GM12878 (cell line): ENCODE results near the gene MYBPC1. TPM values are rescaled to one million over a fixed set of nuclear protein-coding genes. Genes with fewer than 3 reads are reported as not detected.

Experiments used
- ATAC-seq: fragments of 200-7000 bp; cut with Tn5 transposase; 3 replicates; pipeline ENCODE4 v1.9.1; 2020; ENCODE audit warnings: mild to moderate bottlenecking, moderate library complexity
- BruUV-seq: library from RNA; stranded (reverse); fragments of 400-500 nt; replicated peaks from 2 replicates; lab custom pipeline; 2021; lab: Mats Ljungman, UMichigan
- CTCF ChIA-PET: fragments of 300-600 bp; sonication (Branson Sonifier 250); formaldehyde crosslinking; extraction: SDS; loops from one replicate; lab custom pipeline; 2021; ENCODE audit warnings: inconsistent platforms; lab: Yijun Ruan, JAX
- POLR2A ChIA-PET: fragments of 350-600 bp; formaldehyde crosslinking; extraction: SDS; loops from one replicate; lab custom pipeline; 2021; ENCODE audit warnings: inconsistent platforms; lab: Charles Lee
- RAD21 ChIA-PET: fragments of 300-600 bp; sonication (Branson Sonifier 250); formaldehyde crosslinking; loops from one replicate; lab custom pipeline; 2023; ENCODE audit warnings: antibody characterized with exemption; ENCODE audit not compliant: unreplicated experiment; lab: Charles Lee
- SMC1A ChIA-PET: fragments of 300-600 bp; sonication (Branson Sonifier 250); formaldehyde crosslinking; loops from one replicate; lab custom pipeline; 2023; ENCODE audit not compliant: unreplicated experiment, uncharacterized antibody; lab: Charles Lee
- DNase-seq: peaks from one replicate; pipeline ENCODE4 v3.0.0-alpha.2; 2011; ENCODE audit warnings: low read depth, low spot score
- FAIRE-seq: peaks from 3 replicates; lab custom pipeline; 2011; peaks lifted over from hg19 to GRCh38; lab: Jason Lieb, UNC
- H2AFZ ChIP-seq: 2 replicates; pipeline ENCODE4 v1.6.0; 2011; ENCODE audit warnings: low read depth, low read length, control low read depth; ENCODE audit not compliant: control insufficient read depth
- H3K27ac ChIP-seq: 2 replicates; pipeline ENCODE4 v1.5.1; 2011; ENCODE audit warnings: control low read depth; ENCODE audit not compliant: control insufficient read depth, insufficient read depth
- H3K27me3 ChIP-seq, 2 experiments: replicated peaks in 1 of 2; 2 replicates each; pipeline versions ENCODE4 v1.6.0 to v1.6.1; 2011; ENCODE audit warnings: low read length in 1 of 2; ENCODE audit not compliant: control insufficient read depth in 2 of 2, insufficient read depth in 2 of 2
- H3K36me3 ChIP-seq, 2 experiments: 2 replicates each; pipeline ENCODE4 v1.5.1; 2011; ENCODE audit warnings: low read length in 1 of 2; ENCODE audit not compliant: control insufficient read depth in 2 of 2, insufficient read depth in 2 of 2
- H3K4me1 ChIP-seq: 2 replicates; pipeline ENCODE4 v1.6.1; 2011; ENCODE audit warnings: mild to moderate bottlenecking, low read length, moderate library complexity, mixed read lengths; ENCODE audit not compliant: control insufficient read depth, insufficient read depth
- H3K4me2 ChIP-seq: 2 replicates; pipeline ENCODE4 v1.6.0; 2011; ENCODE audit warnings: control low read depth; ENCODE audit not compliant: control insufficient read depth, insufficient read depth
- H3K4me3 ChIP-seq: fragments of 200-600 bp; sonication (generic); 2 replicates; pipeline ENCODE4 v1.5.1; 2016
- H3K79me2 ChIP-seq: 2 replicates; pipeline ENCODE4 v1.6.0; 2011; ENCODE audit warnings: low read length; ENCODE audit not compliant: control insufficient read depth, insufficient read depth
- H3K9ac ChIP-seq: 2 replicates; pipeline ENCODE4 v1.8.0; 2011; ENCODE audit warnings: low read length, control low read depth, mixed read lengths; ENCODE audit not compliant: control insufficient read depth, insufficient read depth
- H3K9me3 ChIP-seq: replicated peaks from 3 replicates; pipeline ENCODE4 v1.5.1; 2011; ENCODE audit warnings: mild to moderate bottlenecking, low read length; ENCODE audit not compliant: control insufficient read depth, insufficient read depth
- H4K20me1 ChIP-seq: 2 replicates; pipeline ENCODE4 v1.6.0; 2011; ENCODE audit not compliant: control insufficient read depth, insufficient read depth
- BMI1 ChIP-seq: fragments of 450-650 bp; IDR thresholded peaks from 2 replicates; pipeline ENCODE4 v1.6.1; 2016; ENCODE audit warnings: mild to moderate bottlenecking, moderate library complexity, borderline replicate concordance
- CREB1 ChIP-seq: IDR thresholded peaks from 2 replicates; pipeline ENCODE4 v1.6.1; 2012; ENCODE audit warnings: low read depth, mild to moderate bottlenecking, inconsistent platforms
- E4F1 ChIP-seq: fragments of 450-650 bp; IDR thresholded peaks from 2 replicates; pipeline ENCODE4 v1.6.1; 2018; ENCODE audit warnings: borderline replicate concordance, mild to moderate bottlenecking; ENCODE audit not compliant: partially characterized antibody
- EED ChIP-seq: sonication (generic); IDR thresholded peaks from 2 replicates; pipeline ENCODE4 v1.6.1; 2016; ENCODE audit warnings: antibody characterized with exemption, low read depth
- EGR1 ChIP-seq, 2 experiments: IDR thresholded peaks; 1 replicate in 1 of 2; 2 replicates in 1 of 2; pipeline ENCODE4 v1.6.1; 2011 to 2012; ENCODE audit warnings: low read depth in 2 of 2, low read length in 2 of 2, borderline replicate concordance in 1 of 2, mild to moderate bottlenecking in 1 of 2, moderate library complexity in 1 of 2
- NBN ChIP-seq: fragments of 450-650 bp; IDR thresholded peaks from 2 replicates; pipeline ENCODE4 v1.6.1; 2016
- NFIC ChIP-seq: IDR thresholded peaks from 2 replicates; pipeline ENCODE4 v1.6.1; 2012; ENCODE audit warnings: low read depth, mild to moderate bottlenecking, inconsistent platforms, low read length, moderate library complexity
- NR2F1 ChIP-seq: fragments of 450-650 bp; conservative IDR thresholded peaks from 2 replicates; pipeline ENCODE4 v1.6.1; 2017; ENCODE audit warnings: mild to moderate bottlenecking
- RBBP5 ChIP-seq: fragments of 200-600 bp; sonication (generic); conservative IDR thresholded peaks from 2 replicates; pipeline ENCODE4 v1.6.1; 2016
- RCOR1 ChIP-seq: conservative IDR thresholded peaks from 2 replicates; pipeline ENCODE4 v1.6.1; 2012; ENCODE audit warnings: low read depth, low read length, improper control_type of control experiment
- SMC3 ChIP-seq: IDR thresholded peaks from 2 replicates; pipeline ENCODE4 v1.6.1; 2011; ENCODE audit warnings: low read length, improper control_type of control experiment, borderline replicate concordance
- SPI1 ChIP-seq: IDR thresholded peaks from 2 replicates; pipeline ENCODE4 v1.6.1; 2011; ENCODE audit warnings: low read depth, mild to moderate bottlenecking, low read length, moderate library complexity, borderline replicate concordance; ENCODE audit not compliant: insufficient read depth
- TCF12 ChIP-seq: IDR thresholded peaks from 2 replicates; pipeline ENCODE4 v1.6.1; 2011; ENCODE audit warnings: low read depth, mild to moderate bottlenecking, low read length
- WGBS: methylation state at CpG from one replicate; pipeline ENCODE4 v1.1.6; 2016; ENCODE audit warnings: low lambda C conversion rate; ENCODE audit not compliant: insufficient replicate concordance, insufficient coverage; ENCODE audit errors: missing lambda C conversion rate; 5-methylcytosine and 5-hydroxymethylcytosine counted together
- in situ Hi-C: fragments of 300-500 bp; cut with MboI; formaldehyde crosslinking; loops from 9 replicates; pipeline ENCODE4 v1.14.3; 2018; ENCODE audit warnings: mixed read lengths
- intact Hi-C: fragments of 100-400 bp; cut with micrococcal nuclease; formaldehyde crosslinking; loops from one replicate; pipeline ENCODE4 v1.14.2; 2022; ENCODE audit not compliant: unreplicated experiment
- polyA plus RNA-seq, 11 experiments: library from polyadenylated mRNA; depleted of rRNA in 4 of 11; unstranded in 6 of 11; stranded (reverse) in 5 of 11; fragments of >200 nt; fragmentation: Nextera tagmentation in 4 of 11; fragmentation: Illumina TruSeq in 1 of 11; extraction: Ambion mirVana in 4 of 11; extraction: Trizol in 1 of 11; gene quantifications; 1 replicate in 1 of 11; 2 replicates in 10 of 11; pipeline versions ENCODE4 v1.2.1 to v1.2.3, GENCODE V29; 2011 to 2016; ENCODE audit warnings: inconsistent platforms in 2 of 11, missing spikeins in 2 of 11, low read depth in 1 of 11
- total RNA-seq, 4 experiments: library from RNA; depleted of rRNA in 3 of 4; stranded (reverse); fragments of >200 nt in 3 of 4; fragmentation: Illumina TruSeq in 1 of 4; extraction: Trizol in 1 of 4; gene quantifications; 2 replicates each; pipeline versions ENCODE4 v1.2.1 to v1.2.3, GENCODE V29; 2013 to 2021
- TF ChIP-seq, protein P1 (sequence below): fragments of 450-650 bp; IDR thresholded peaks from 2 replicates; pipeline ENCODE4 v1.6.1; 2017; ENCODE audit warnings: low read depth, mild to moderate bottlenecking, moderate library complexity
- TF ChIP-seq, protein P2 (sequence below): fragments of 450-650 bp; conservative IDR thresholded peaks from 2 replicates; pipeline ENCODE4 v1.6.1; 2017; ENCODE audit warnings: mild to moderate bottlenecking, moderate library complexity
- TF ChIP-seq, protein P3 (sequence below): fragments of 450-650 bp; IDR thresholded peaks from 2 replicates; pipeline ENCODE4 v1.6.1; 2016; ENCODE audit warnings: mild to moderate bottlenecking

The MYBPC1 gene
- total and polyA plus RNA-seq, 10 of the 15 experiments (the other 5 are each of a cell fraction or from before 2014, with no cell fraction given): not detected

DNA sequence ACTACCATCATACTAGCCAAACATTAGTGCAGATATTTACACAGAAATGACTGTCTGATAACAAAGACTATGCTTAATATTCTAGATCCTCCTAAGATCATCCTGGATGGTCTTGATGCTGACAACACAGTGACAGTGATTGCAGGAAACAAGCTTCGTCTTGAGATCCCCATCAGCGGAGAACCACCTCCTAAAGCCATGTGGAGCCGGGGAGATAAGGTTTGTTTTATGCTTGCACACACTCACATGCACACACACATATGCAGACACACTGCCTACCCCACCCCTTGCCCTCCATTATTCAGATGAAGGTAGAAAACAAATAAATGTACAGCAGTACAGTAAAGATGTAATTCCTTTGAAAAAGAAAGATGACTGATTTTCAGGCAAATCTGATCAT lies 58.3 kb downstream of the MYBPC1 start (continued):
- TF ChIP-seq, protein P1, sequence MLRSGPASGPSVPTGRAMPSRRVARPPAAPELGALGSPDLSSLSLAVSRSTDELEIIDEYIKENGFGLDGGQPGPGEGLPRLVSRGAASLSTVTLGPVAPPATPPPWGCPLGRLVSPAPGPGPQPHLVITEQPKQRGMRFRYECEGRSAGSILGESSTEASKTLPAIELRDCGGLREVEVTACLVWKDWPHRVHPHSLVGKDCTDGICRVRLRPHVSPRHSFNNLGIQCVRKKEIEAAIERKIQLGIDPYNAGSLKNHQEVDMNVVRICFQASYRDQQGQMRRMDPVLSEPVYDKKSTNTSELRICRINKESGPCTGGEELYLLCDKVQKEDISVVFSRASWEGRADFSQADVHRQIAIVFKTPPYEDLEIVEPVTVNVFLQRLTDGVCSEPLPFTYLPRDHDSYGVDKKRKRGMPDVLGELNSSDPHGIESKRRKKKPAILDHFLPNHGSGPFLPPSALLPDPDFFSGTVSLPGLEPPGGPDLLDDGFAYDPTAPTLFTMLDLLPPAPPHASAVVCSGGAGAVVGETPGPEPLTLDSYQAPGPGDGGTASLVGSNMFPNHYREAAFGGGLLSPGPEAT: no peak

DNA sequence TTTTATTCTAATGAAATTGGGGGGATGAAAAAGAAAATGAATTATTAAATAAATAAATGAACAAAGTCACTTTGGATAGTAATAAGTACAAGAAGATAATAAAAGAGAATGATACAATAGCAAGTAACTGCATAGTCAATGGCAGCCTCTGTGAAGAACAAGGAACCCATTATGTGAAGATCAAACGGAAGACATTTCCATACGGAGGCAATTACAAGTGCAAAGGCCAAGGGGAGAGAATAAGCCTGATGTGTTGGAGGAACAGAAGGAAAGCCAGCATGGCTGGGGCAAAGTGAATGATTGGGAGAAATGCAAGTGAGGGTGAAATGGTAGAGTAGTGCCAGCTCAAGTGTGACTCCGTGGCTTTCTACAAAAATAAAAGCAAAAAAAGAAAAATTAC lies 58.7 kb downstream of the MYBPC1 start:
- SMC1A ChIA-PET: no interaction called here
- Histone ChIP-seq H3K4me2 (no peak overlapping the region), H3K4me1 (no peaks in the 10 kb centered on the region), H3K27me3 (no peaks in the 10 kb centered on the region), H4K20me1 (no peaks in the 10 kb centered on the region), H3K27ac (no peak overlapping the region), H3K4me3 (no peak overlapping the region), H3K9me3 (no peaks in the 10 kb centered on the region; the same call in 2 of the 3 replicates), H3K9ac (no peak overlapping the region), H2AFZ (no peak overlapping the region), H3K79me2 (no peaks in the 10 kb centered on the region), H3K36me3 (no peaks in the 10 kb centered on the region)
- FAIRE-seq: no peak
- POLR2A ChIA-PET: no interaction called here
- BruUV-seq: no TSS peak
- WGBS: 26% methylated on average over 3 of the region's 3 CpGs
- CTCF ChIA-PET: no interaction called here
- RAD21 ChIA-PET: no interaction called here
- intact Hi-C loops (no loop called here), in situ Hi-C loops (no loop called here)
- TF ChIP-seq, protein P2, sequence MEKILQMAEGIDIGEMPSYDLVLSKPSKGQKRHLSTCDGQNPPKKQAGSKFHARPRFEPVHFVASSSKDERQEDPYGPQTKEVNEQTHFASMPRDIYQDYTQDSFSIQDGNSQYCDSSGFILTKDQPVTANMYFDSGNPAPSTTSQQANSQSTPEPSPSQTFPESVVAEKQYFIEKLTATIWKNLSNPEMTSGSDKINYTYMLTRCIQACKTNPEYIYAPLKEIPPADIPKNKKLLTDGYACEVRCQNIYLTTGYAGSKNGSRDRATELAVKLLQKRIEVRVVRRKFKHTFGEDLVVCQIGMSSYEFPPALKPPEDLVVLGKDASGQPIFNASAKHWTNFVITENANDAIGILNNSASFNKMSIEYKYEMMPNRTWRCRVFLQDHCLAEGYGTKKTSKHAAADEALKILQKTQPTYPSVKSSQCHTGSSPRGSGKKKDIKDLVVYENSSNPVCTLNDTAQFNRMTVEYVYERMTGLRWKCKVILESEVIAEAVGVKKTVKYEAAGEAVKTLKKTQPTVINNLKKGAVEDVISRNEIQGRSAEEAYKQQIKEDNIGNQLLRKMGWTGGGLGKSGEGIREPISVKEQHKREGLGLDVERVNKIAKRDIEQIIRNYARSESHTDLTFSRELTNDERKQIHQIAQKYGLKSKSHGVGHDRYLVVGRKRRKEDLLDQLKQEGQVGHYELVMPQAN: no peak
- TF ChIP-seq EGR1 (IDR thresholded peaks at IDR 0.05; ENCODE audit: borderline replicate concordance in 1 of 2, low read depth in 2 of 2, low read length in 2 of 2) (no peak), NR2F1 (no peak), SMC3 (no peak), BMI1 (no peak), SPI1 (no peak), NBN (no peak), RCOR1 (no peak), RBBP5 (no peak), NFIC (no peak), EED (no peak), CREB1 (no peak), TCF12 (no peak), E4F1 (no peak)
- TF ChIP-seq, protein P3, sequence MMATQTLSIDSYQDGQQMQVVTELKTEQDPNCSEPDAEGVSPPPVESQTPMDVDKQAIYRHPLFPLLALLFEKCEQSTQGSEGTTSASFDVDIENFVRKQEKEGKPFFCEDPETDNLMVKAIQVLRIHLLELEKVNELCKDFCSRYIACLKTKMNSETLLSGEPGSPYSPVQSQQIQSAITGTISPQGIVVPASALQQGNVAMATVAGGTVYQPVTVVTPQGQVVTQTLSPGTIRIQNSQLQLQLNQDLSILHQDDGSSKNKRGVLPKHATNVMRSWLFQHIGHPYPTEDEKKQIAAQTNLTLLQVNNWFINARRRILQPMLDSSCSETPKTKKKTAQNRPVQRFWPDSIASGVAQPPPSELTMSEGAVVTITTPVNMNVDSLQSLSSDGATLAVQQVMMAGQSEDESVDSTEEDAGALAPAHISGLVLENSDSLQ: no peak
- ATAC-seq: no peak
- DNase-seq: no peak
